Testis (tissue), 3 donors: ENCODE data around the gene ATRN. TPM values are rescaled to one million over a fixed set of nuclear protein-coding genes. Genes with fewer than 3 reads are reported as not detected.

Experiments
- DNase-seq: peaks from one replicate; pipeline ENCODE4 v3.0.0-alpha.2; 2019
- H3K27ac ChIP-seq, 2 donors: fragments of 200-600 bp; sonication (generic); one replicate each; pipeline ENCODE4 v1.5.1; 2019
- H3K27me3 ChIP-seq: fragments of 200-600 bp; sonication (generic); one replicate; pipeline ENCODE4 v1.5.1; 2019
- H3K36me3 ChIP-seq: fragments of 200-600 bp; sonication (generic); one replicate; pipeline ENCODE4 v1.5.1; 2017; ENCODE audit warnings: low read depth; ENCODE audit errors: missing control alignments
- H3K4me1 ChIP-seq: fragments of 200-600 bp; sonication (generic); one replicate; pipeline ENCODE4 v1.5.1; 2019
- H3K4me3 ChIP-seq, 2 donors: fragments of 200-600 bp; sonication (generic); one replicate each; pipeline ENCODE4 v1.5.1; 2017 to 2019
- H3K9me3 ChIP-seq: fragments of 200-600 bp; sonication (generic); one replicate; pipeline ENCODE4 v1.5.1; 2017
- CTCF ChIP-seq, 3 experiments: fragments of 450-650 bp in 2 of 3; fragments of 200-600 bp in 1 of 3; sonication (generic) in 1 of 3; IDR thresholded peaks; one replicate each; pipeline ENCODE4 v1.5.1; 2016 to 2019; ENCODE audit warnings: antibody characterized with exemption in 3 of 3, mild to moderate bottlenecking in 2 of 3, moderate library complexity in 1 of 3
- POLR2A ChIP-seq: fragments of 450-650 bp; IDR thresholded peaks from one replicate; pipeline ENCODE4 v1.6.1; 2017; ENCODE audit warnings: antibody characterized with exemption, mild to moderate bottlenecking, moderate library complexity
- WGBS, 2 donors: methylation state at CpG; one replicate each; pipeline ENCODE4 v1.1.5; 2018; 5-methylcytosine and 5-hydroxymethylcytosine counted together
- intact Hi-C: fragments of 100-400 bp; cut with DNase I; formaldehyde crosslinking; loops from one replicate; pipeline ENCODE4 v1.15.1; 2023; ENCODE audit warnings: low total_unique reads
- polyA plus RNA-seq: library from polyadenylated mRNA; stranded (reverse); fragments of 350-450 nt; fragmentation: Illumina TruSeq; extraction: RNeasy Lipid Tissue Mini Kit (QIAGEN cat#74804); gene quantifications from one replicate; pipeline ENCODE4 v1.2.3, GENCODE V29; 2014; ENCODE audit warnings: low read depth, low replicate concordance; ENCODE audit not compliant: insufficient read depth
- total RNA-seq, 2 donors: library from RNA; depleted of rRNA; stranded (reverse); fragments of >200 nt; gene quantifications; one replicate each; pipeline ENCODE4 v1.2.3, GENCODE V29; 2016

The ATRN gene
- total and polyA plus RNA-seq, 3 donors from 2014 or later: 39.4 to 43.8 (median 42.7) TPM

- 62 to 65% methylated on average over 4 of the region's 4 CpGs for WGBS, 2 donors
- Histone ChIP-seq H3K27me3 (no peaks in the 10 kb centered on the region), H3K36me3 (no peaks in the 10 kb centered on the region), H3K9me3 (no peaks in the 10 kb centered on the region), H3K4me1 (no peaks in the 10 kb centered on the region), H3K4me3 (no peak overlapping the region), H3K27ac (no peak overlapping the region)
- intact Hi-C loops: no loop called here
- TF ChIP-seq CTCF (IDR thresholded peaks at IDR 0.05): peak; percentile 45 to 55 (median 55)
- no peak for TF ChIP-seq POLR2A
- no peak for DNase-seq
Measured at GRCh38 chr20:3563548-3564177, 92.8 kb downstream of the ATRN start.

- H3K4me1 ChIP-seq: no peaks in the 10 kb centered on the region
- DNase-seq: no peak
- no peaks in the 10 kb centered on the region for H3K9me3 ChIP-seq
- no peaks in the 10 kb centered on the region for H3K36me3 ChIP-seq
- no peaks in the 10 kb centered on the region for H3K27me3 ChIP-seq
- TF ChIP-seq POLR2A (no peak), CTCF (IDR thresholded peaks at IDR 0.05) (no peak)
- H3K27ac ChIP-seq: no peak overlapping the region
- WGBS, 2 donors: 79 to 93% methylated on average over 2 of the region's 2 CpGs
- intact Hi-C loops: no loop called here
- H3K4me3 ChIP-seq: no peak overlapping the region
Measured at GRCh38 chr20:3565851-3566250, 95.0 kb downstream of the ATRN start.

GRCh38 chr20:3572151-3572550 is 101.3 kb downstream of the ATRN start:
- Histone ChIP-seq H3K27ac (no peak overlapping the region), H3K36me3 (no peaks in the 10 kb centered on the region)
- WGBS, 2 donors: 78 to 86% methylated on average over 1 of the region's 1 CpG

GRCh38 chr20:3576363-3576762 is 105.5 kb downstream of the ATRN start:
- no peaks in the 10 kb centered on the region for H3K4me1 ChIP-seq
- intact Hi-C loops: no loop called here
- TF ChIP-seq CTCF (IDR thresholded peaks at IDR 0.05): no peak
- no peak for TF ChIP-seq POLR2A
- DNase-seq: no peak
- no peaks in the 10 kb centered on the region for H3K36me3 ChIP-seq
- no peak overlapping the region for H3K27ac ChIP-seq
- H3K9me3 ChIP-seq: no peaks in the 10 kb centered on the region
- H3K4me3 ChIP-seq: no peak overlapping the region
- H3K27me3 ChIP-seq: no peaks in the 10 kb centered on the region

More at GRCh38 chr20:3572151-3572550, 101.3 kb downstream of the ATRN start:
- H3K4me1 ChIP-seq: no peaks in the 10 kb centered on the region
- H3K4me3 ChIP-seq: no peak overlapping the region
- no peak for DNase-seq
- TF ChIP-seq CTCF (IDR thresholded peaks at IDR 0.05) (no peak), POLR2A (no peak)
- H3K9me3 ChIP-seq: no peaks in the 10 kb centered on the region
- intact Hi-C loops: no loop called here
- no peaks in the 10 kb centered on the region for H3K27me3 ChIP-seq

GRCh38 chr20:3577366-3577765 is 106.5 kb downstream of the ATRN start:
- Histone ChIP-seq H3K4me3 (no peak overlapping the region), H3K27ac (no peak overlapping the region), H3K4me1 (no peaks in the 10 kb centered on the region), H3K9me3 (no peaks in the 10 kb centered on the region), H3K36me3 (no peaks in the 10 kb centered on the region), H3K27me3 (no peaks in the 10 kb centered on the region)
- WGBS, 2 donors: 79 to 92% methylated on average over 1 of the region's 1 CpG
- no peak for DNase-seq
- no peak for TF ChIP-seq POLR2A
- no peak for TF ChIP-seq CTCF (IDR thresholded peaks at IDR 0.05)
- intact Hi-C loops: no loop called here
